Nephron (organoid): ENCODE measurements around the gene PRKN.

Experiments used
- H3K27ac Mint-ChIP-seq, 3 experiments: 2 replicates each; pipeline ENCODE4 v1.8.0; 2020; ENCODE audit warnings: mixed read lengths in 3 of 3, mild to moderate bottlenecking in 2 of 3, moderate library complexity in 1 of 3
- H3K27me3 Mint-ChIP-seq: 2 replicates; pipeline ENCODE4 v1.8.0; 2021; ENCODE audit warnings: low read depth, mild to moderate bottlenecking, moderate library complexity, mixed read lengths
- H3K36me3 Mint-ChIP-seq: 2 replicates; pipeline ENCODE4 v1.8.0; 2020; ENCODE audit warnings: low read depth, mixed read lengths
- H3K4me1 Mint-ChIP-seq: 2 replicates; pipeline ENCODE4 v1.8.0; 2020; ENCODE audit warnings: mixed read lengths
- H3K4me3 Mint-ChIP-seq, 3 experiments: 2 replicates each; pipeline ENCODE4 v1.8.0; 2020; ENCODE audit warnings: mild to moderate bottlenecking in 3 of 3, mixed read lengths in 3 of 3, moderate library complexity in 2 of 3
- H3K9me3 Mint-ChIP-seq: 2 replicates; pipeline ENCODE4 v1.8.0; 2020; ENCODE audit warnings: mixed read lengths
- CTCF ChIP-seq, 3 experiments: fragments of 200-600 bp; sonication (generic); IDR thresholded peaks; one replicate each; pipeline ENCODE4 v1.5.0; 2021; ENCODE audit warnings: antibody characterized with exemption in 3 of 3; ENCODE audit not compliant: unreplicated experiment in 3 of 3

The PRKN gene

GRCh38 chr6:161634916-161635315 lies 1092.7 kb downstream of the PRKN start:
- peaks cover 3% of the 10 kb centered on the region for H3K9me3 Mint-ChIP-seq
- no peak for TF ChIP-seq CTCF (IDR thresholded peaks at IDR 0.05; ENCODE audit: unreplicated experiment in 3 of 3)

GRCh38 chr6:161631676-161632194 lies 1095.8 kb downstream of the PRKN start:
- no peak for TF ChIP-seq CTCF (IDR thresholded peaks at IDR 0.05; ENCODE audit: unreplicated experiment in 3 of 3)

More at GRCh38 chr6:161634916-161635315, 1092.7 kb downstream of the PRKN start:
- H3K27me3 Mint-ChIP-seq: peaks cover 7% of the 10 kb centered on the region
- H3K4me3 Mint-ChIP-seq: no peak overlapping the region
- peaks cover 4% of the 10 kb centered on the region for H3K36me3 Mint-ChIP-seq
- H3K4me1 Mint-ChIP-seq: peaks cover 40% of the 10 kb centered on the region
- peak overlapping the region; percentile 19 to 66 (median 65) for H3K27ac Mint-ChIP-seq

GRCh38 chr6:161630674-161631073 lies 1096.9 kb downstream of the PRKN start:
- Mint-ChIP-seq H3K4me3 (no peak overlapping the region), H3K36me3 (no peaks in the 10 kb centered on the region), H3K27ac (peak overlapping the region in 2 of 3 experiments; percentile 51 to 79), H3K9me3 (peaks cover 4% of the 10 kb centered on the region), H3K27me3 (peaks cover 3% of the 10 kb centered on the region), H3K4me1 (peaks cover 29% of the 10 kb centered on the region)
- TF ChIP-seq CTCF (IDR thresholded peaks at IDR 0.05; ENCODE audit: unreplicated experiment in 3 of 3): no peak

More at GRCh38 chr6:161631676-161632194, 1095.8 kb downstream of the PRKN start:
- Mint-ChIP-seq H3K4me3 (no peak overlapping the region), H3K36me3 (no peaks in the 10 kb centered on the region), H3K4me1 (peaks cover 30% of the 10 kb centered on the region), H3K27ac (peak overlapping the region; percentile 51 to 79 (median 79)), H3K27me3 (peaks cover 7% of the 10 kb centered on the region), H3K9me3 (no peaks in the 10 kb centered on the region)

- H3K27ac Mint-ChIP-seq: no peak overlapping the region
- H3K27me3 Mint-ChIP-seq: peaks cover 11% of the 10 kb centered on the region
- TF ChIP-seq CTCF (IDR thresholded peaks at IDR 0.05; ENCODE audit: unreplicated experiment in 3 of 3): no peak
- H3K4me1 Mint-ChIP-seq: peaks cover 31% of the 10 kb centered on the region
- no peak overlapping the region for H3K4me3 Mint-ChIP-seq
- peaks cover 7% of the 10 kb centered on the region for H3K9me3 Mint-ChIP-seq
- no peaks in the 10 kb centered on the region for H3K36me3 Mint-ChIP-seq
Observed at GRCh38 chr6:161626132-161626676, 1101.4 kb downstream of the PRKN start.

- TF ChIP-seq CTCF (IDR thresholded peaks at IDR 0.05; ENCODE audit: unreplicated experiment in 3 of 3): no peak
- H3K27me3 Mint-ChIP-seq: peaks cover 11% of the 10 kb centered on the region
- H3K9me3 Mint-ChIP-seq: peaks cover 7% of the 10 kb centered on the region
- H3K4me1 Mint-ChIP-seq: peaks cover 25% of the 10 kb centered on the region
- no peak overlapping the region for H3K4me3 Mint-ChIP-seq
- H3K36me3 Mint-ChIP-seq: no peaks in the 10 kb centered on the region
- H3K27ac Mint-ChIP-seq: peak overlapping the region; percentile 42 to 58 (median 44)
Observed at GRCh38 chr6:161624111-161624510, 1103.5 kb downstream of the PRKN start.

- Mint-ChIP-seq H3K4me1 (peaks cover 31% of the 10 kb centered on the region), H3K9me3 (peaks cover 7% of the 10 kb centered on the region), H3K36me3 (no peaks in the 10 kb centered on the region), H3K27me3 (peaks cover 11% of the 10 kb centered on the region), H3K4me3 (no peak overlapping the region), H3K27ac (peak overlapping the region in 1 of 3 experiments; percentile 58)
- no peak for TF ChIP-seq CTCF (IDR thresholded peaks at IDR 0.05; ENCODE audit: unreplicated experiment in 3 of 3)
Observed at GRCh38 chr6:161622779-161623178, 1104.8 kb downstream of the PRKN start.
